GM18526 (cell line): ENCODE results near the gene HSD3B1.

Source experiments
- POLR2A ChIP-seq: IDR thresholded peaks from 3 replicates; pipeline ENCODE4 v1.6.1; 2011; ENCODE audit not compliant: insufficient read length; ENCODE audit errors: extremely low read depth

HSD3B1 gene

DNA sequence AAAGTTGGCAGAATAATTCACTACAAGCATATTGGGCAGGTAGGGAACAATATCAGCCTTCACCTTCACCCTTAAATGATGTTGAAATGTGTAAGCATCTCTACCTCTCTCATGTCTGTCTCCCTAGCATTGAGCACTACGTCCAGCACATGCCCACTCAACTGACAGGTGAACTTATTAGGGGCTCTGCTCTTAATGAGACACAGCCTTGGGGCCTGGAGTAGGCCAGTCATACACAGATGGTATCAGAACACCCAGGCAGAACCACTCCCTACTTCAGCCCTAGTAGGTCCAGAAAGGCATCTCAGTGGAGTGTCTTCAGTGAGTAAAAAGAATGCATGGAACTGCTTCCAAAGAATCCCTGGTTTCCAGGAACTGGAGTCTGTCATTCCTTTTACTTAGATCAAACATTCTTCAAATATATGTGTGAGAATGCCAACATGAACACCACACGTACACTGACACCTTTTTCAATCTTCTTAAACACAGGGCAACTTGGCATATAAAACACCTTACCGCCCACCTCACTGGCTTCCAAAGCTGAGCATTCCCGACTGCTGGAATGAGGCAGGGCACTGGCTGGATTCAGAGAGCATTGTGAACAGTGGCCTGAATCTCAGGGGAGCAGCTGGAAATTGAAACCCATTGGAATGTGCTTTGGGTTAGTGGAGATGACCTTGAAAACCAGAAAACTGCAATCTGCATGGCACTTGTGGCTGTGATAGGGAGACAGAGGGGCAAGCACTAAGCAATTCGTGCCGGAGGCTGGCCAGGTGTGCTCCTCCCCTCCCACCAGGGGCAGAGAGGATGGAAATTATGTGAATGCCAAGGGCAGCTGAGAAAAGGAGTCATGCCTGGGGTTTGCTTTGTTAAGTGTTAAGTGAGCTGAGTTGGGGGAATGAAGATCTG lies 24.2 kb upstream of the HSD3B1 start:
- TF ChIP-seq POLR2A: no peak

DNA sequence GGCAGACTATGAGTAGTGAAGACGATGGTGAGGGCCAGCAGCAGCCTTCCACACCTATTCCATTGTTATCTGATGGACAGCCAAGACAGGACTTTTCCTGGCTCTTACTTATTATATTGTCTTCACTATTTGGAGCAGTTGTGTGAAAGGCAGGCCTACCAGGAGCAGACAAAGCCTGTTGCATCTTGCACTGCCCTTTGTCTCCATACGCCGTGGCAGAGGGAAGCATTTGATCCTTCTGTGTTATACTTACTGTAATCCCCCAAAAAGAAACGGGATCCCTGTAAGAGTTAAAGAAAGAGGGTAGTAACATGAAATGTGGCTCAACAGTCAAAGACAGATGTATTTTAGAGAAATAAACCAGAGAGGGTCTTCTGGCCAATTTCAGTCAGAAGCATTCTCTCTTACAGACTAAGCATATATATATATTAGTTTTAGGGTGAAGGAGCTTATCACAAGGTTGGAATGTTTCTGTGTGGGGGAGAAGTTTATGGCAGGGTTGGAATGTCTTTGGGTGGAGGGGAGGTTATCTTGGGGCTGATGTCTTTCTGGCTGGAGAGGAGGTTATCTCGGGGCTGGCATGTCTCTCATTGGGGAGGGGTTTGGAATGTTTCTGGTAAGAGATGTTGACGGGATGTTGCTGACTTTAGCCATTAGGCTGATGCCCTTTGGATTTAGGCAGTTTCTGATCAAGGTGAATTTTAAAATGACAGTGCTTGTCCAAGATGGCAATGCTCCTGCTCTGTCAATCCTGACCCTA lies 23.4 kb upstream of the HSD3B1 start:
- no peak for TF ChIP-seq POLR2A

DNA sequence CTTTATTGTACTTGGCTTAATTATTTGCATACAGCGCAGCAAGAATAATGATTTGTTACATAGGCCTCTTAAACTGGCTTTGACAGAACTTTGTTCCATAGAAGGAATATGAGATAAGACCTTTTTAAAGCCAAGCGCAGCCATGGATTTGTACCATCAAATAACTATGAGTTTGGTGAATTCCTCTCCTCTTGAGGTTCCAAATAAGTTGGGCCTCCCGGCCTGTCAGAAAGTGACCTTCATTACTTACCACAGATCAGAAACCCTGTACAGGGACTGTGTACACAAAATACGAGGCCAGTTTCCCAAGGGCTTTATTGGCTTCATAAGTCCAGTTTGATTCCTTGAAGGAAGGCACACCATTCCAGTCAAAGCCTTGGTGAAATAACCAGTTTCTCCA lies 21.8 kb upstream of the HSD3B1 start:
- no peak for TF ChIP-seq POLR2A

DNA sequence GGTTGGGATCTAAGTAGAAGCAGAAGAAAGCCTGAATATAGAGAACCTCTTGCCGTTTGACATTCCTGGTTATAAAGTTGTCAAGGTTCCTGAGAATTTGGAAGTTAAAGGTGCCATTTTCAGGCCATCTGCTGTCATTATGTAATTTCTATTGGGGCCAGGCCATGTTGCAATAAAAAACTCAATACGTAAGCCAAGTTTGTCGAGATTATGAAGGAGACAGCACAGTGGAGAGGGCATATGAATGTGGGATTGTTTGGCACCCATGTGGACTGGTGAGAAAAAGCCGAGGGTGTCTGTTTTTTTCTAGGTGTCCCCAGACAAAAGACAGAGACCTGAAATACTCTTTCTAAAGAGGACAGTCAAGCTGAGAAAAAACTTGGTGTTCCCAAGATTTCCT lies 18.8 kb upstream of the HSD3B1 start:
- no peak for TF ChIP-seq POLR2A

DNA sequence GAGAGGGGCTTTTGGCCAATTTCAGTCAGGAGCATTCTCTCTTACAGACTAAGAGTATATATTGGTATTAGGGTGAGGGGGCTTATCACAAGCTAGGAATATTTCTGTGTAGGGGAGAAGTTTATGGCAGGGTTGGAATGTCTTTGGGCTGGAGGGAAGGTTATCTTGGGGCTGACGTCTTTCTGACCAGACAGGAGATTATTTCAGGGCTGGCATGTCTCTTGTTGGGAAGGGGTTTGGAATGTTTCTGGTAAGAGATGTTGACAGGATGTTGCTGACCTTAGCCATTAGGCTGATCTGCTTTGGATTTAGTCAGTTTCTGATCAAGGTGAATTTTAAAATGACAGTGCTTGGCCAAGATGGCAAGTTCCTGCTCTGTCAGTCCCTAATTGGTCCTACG lies 17.8 kb upstream of the HSD3B1 start:
- TF ChIP-seq POLR2A: no peak

DNA sequence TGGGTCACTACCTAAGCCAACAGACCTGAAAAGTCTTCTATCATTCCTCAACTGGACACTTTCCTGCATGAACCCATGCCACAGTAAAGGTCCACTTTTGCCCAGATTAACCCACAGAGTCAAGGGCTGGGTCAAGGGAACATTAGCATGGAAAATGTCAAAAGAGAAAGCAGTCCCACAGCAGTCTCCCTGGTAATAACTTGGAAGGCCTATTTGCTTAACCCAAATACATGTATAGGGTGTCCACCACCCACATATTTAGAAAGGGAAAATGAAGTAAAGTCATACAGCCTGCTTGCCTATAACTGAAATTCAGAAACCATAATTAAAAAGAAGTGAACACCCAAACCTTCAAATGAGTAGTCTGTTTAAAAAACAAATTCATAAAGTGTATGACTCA lies 16.1 kb upstream of the HSD3B1 start:
- TF ChIP-seq POLR2A: no peak

DNA sequence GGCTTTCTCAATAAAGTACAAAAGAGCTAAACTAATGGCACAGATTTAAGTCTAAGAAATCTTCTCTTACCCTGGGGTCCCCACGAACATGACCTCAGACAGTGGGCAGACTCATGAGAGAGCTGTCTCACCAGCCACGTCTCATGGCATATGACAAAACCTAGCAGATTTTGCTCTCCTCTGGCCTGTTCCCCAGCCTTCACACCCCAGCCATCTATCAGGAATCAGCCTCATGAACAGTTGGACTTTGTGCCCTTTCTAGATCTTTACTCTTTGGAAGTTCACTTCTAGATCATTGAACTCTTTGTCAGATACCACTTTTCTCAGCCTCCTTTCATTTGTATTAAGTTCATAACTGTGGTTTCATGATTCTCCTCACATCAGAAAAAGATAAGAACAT lies 14.2 kb upstream of the HSD3B1 start:
- no peak for TF ChIP-seq POLR2A

DNA sequence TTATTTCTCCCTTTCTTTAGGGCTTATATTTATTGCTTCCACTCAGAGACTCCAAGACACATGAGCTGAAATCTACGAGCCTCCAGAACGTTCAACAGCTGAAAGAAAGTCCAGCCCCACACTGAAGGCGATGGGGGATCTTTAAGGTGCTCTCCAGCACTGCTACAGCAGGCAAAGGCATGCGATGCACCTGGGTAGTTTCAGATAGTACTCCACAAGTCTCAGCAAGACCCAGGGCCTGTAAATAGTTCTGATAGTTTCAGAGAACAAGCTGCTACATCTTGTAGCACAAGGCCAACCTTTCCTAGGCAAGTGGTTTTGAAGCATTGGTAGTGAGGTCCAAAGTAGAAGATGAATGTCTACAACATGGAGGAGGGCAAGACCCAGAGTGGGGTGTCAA lies 2.2 kb upstream of the HSD3B1 start:
- no peak for TF ChIP-seq POLR2A

DNA sequence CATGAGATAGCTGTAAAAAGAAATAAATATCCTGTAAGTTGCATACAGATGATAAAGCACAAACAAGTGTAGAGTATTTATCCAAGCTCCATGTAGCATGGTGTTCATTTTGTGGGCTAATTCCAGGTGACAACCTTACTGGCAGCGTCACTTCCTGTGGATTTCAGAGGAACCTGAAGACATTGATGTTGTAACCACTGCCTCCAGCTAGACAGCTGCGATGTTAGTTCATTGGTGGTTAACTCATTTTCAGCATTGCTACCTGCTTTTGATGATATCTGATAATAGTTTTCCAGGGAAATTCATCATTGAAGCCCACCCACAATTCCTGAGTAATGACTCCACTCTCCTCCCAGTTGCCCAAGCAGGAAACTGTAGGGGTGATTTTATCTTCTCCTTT lies 3.0 kb downstream of the HSD3B1 start:
- no peak for TF ChIP-seq POLR2A

DNA sequence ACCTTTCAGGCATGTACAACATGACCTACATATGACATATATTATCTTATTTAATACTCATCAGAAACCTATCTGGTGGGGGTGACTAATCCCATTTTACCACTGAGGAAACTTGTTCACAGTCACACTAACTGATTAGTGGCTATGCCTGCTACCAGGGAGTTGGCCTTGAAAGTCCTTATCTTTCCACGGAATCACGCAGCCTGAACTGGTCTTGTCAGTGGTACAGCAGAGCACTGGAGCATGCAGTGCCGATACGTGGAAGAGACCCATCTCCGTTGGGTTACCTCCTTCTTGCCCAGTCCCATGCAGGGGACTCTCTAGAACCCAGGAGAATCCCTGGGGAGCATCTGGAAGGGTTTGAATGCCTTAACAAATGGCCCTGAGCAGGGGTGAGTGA lies 8.2 kb downstream of the HSD3B1 start:
- TF ChIP-seq POLR2A: no peak

DNA sequence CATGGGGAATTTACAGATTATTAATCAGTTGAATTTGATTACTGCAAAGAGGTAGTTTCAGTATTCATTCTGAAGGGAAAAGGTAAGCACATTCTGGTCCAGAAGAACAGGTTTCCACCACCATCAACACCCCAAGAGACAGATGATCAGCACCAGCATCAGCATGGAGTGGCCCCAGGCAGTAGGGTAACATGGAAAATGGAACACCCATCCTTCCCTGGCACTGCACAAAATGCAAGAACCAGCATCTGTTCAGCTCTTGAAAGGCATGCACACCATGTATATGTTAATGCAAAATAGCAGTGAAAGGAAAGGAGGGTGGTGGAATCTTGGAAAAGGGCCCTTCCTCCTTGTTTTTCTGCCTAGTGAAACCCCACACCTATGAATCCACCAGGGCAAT lies 9.2 kb downstream of the HSD3B1 start:
- no peak for TF ChIP-seq POLR2A

DNA sequence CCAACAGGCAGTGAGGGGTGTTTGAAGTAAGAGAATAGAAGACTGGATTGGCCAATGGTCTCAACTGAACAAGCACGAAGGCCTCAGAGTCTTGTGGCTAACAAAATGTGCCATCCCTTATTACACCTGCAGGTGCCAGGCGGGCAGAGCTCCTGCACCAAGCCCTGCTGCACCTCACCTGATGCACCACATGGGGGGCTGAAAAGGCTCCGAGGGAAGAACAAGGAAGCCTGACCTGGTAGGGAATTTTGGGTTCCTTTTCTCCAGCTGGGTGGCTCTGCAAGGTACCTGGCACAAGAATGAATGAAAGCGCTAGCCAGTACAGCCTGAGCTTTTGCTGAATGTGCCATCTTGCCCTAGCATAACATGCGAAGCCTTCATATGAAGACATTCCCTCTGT lies 9.7 kb downstream of the HSD3B1 start:
- no peak for TF ChIP-seq POLR2A

DNA sequence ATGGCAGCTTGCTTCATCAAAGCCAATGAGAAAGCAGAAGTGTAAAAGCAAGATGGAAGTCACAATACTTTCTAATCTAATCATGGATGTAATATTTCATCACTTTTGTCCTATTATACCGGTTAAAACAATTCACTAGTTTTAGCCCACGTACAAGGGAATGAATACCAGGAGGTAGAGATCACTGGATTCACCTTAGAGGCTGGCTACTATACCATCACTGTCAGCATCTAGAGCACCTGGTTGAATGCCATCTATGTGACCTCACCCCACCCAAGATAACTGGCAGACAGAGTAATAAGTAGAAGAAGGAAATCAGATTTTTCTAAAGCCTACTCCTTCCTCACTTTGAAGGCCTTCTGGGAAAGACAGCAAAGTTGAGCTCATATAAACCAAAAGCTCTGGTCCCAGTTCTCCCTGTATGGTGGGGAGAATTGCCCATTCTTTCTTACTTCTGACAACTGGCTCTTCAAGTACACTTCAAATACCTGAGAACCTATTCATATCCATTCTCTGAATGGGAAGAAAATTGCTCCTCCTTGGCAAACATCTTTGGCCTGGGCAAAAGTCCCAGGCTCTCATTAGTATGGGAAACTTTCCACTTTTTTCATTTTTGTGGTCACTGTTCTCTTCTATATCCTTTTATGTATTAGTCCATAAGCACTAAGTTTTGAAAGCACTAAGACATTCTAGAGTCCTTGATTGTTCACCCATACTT lies 24.8 kb downstream of the HSD3B1 start:
- TF ChIP-seq POLR2A: no peak

DNA sequence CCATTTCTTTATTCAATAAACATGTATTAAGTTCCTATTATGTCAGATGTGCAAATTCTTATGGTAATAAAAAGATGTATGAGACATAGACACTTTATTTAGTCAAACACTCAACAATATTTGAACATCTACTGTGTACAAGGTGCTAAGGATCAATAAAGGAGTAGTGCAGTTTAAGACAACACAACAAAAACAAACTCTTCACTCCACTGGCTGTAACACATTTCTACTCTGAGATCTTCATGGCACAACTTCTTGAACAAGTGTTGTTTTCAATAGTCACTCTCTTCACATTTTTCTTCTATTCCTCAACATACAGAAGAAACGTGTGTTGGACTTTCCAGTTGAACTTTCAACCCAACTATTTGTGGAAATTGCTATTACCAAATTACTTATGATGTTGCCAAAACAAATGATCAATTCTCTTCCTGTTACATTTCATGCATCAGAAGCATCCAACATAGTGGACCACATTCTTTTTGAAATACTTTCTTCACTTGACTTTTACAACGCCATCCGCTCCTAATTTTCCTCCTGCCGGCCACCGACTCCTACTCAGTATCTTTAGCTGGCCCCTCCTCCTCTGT lies 25.4 kb downstream of the HSD3B1 start:
- TF ChIP-seq POLR2A: no peak

DNA sequence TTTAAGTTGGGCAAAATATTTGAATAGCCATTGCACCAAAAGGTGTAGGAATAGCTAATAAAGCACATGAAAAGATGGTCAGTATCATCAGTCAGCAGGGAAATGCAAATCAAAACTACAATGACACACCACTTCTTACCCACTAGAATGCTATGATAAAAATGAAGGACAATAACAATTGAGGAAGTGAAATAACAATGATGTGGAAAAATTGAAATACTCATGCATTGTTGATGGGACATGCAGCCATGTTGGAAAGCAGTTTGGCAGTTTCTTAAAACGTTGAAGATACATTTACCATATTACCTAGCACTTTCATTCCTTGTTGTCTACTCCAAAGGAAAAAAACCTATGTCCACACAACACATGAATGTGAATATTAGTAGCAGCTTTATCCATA lies 28.4 kb downstream of the HSD3B1 start:
- TF ChIP-seq POLR2A: no peak
